Glutamatergic neuron (in vitro differentiated cells): ENCODE data around the gene IL4R. TPM values are rescaled to one million over a fixed set of nuclear protein-coding genes. Genes with fewer than 3 reads are reported as not detected.
"Not testable (repeated sequence)": the region's sequence is repeated elsewhere in the genome, so short reads cannot be mapped to it uniquely, and the experiment has no call there.

Source experiments
- DNase-seq: peaks from one replicate; pipeline ENCODE4 v3.0.0; 2022
- H3K27ac Mint-ChIP-seq: one replicate; pipeline ENCODE4 v1.8.0; 2020; ENCODE audit warnings: mild to moderate bottlenecking, mixed read lengths, inconsistent platforms; ENCODE audit not compliant: unreplicated experiment
- H3K27me3 Mint-ChIP-seq: one replicate; pipeline ENCODE4 v1.8.0; 2020; ENCODE audit warnings: mild to moderate bottlenecking, moderate library complexity, mixed read lengths, inconsistent platforms; ENCODE audit not compliant: unreplicated experiment
- H3K36me3 Mint-ChIP-seq: one replicate; pipeline ENCODE4 v1.8.0; 2020; ENCODE audit warnings: mild to moderate bottlenecking, mixed read lengths, inconsistent platforms; ENCODE audit not compliant: unreplicated experiment
- H3K4me1 Mint-ChIP-seq: one replicate; pipeline ENCODE4 v1.8.0; 2020; ENCODE audit warnings: mild to moderate bottlenecking, low read depth, mixed read lengths, inconsistent platforms; ENCODE audit not compliant: unreplicated experiment
- H3K4me3 Mint-ChIP-seq: one replicate; pipeline ENCODE4 v1.8.0; 2020; ENCODE audit warnings: mild to moderate bottlenecking, mixed read lengths, inconsistent platforms; ENCODE audit not compliant: unreplicated experiment
- H3K9me3 Mint-ChIP-seq: one replicate; pipeline ENCODE4 v1.8.0; 2020; ENCODE audit warnings: mild to moderate bottlenecking, moderate library complexity, mixed read lengths, inconsistent platforms; ENCODE audit not compliant: unreplicated experiment
- CTCF ChIP-seq: fragments of 200-600 bp; sonication (generic); IDR thresholded peaks from one replicate; pipeline ENCODE4 v1.5.0; 2021; ENCODE audit not compliant: partially characterized antibody, unreplicated experiment
- total RNA-seq: library from RNA; stranded (reverse); fragmentation: NEBNext Ultra II Directional; extraction: Animal tissue kit (Norgen Biotek cat#: 25700); gene quantifications from one replicate; pipeline ENCODE4 v1.2.1, GENCODE V29; 2021; ENCODE audit not compliant: unreplicated experiment

IL4R gene
- total RNA-seq, 1 donor from 2014 or later = 10.8 TPM

DNA sequence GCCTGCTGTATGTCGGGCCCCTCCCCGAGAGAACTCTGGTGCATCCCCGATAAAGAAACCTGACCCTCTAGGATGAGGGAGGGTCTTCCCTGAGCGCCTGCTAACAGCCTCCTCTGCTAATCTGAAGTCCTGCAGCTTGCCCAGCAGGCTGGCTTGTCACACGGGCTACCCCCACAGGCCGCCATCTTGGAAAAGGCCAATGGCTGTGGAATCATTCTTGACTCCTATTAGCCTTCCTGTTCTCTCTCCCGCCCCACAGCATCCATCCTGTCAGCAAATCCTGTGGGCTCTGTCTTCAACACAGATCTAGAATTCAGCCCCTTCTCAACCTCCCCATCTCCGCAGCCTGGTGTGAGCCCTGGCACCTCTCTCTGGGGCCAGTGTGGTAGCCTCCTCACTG is 12.0 kb downstream of the IL4R start:
- no peak overlapping the region for H3K4me3 Mint-ChIP-seq

DNA sequence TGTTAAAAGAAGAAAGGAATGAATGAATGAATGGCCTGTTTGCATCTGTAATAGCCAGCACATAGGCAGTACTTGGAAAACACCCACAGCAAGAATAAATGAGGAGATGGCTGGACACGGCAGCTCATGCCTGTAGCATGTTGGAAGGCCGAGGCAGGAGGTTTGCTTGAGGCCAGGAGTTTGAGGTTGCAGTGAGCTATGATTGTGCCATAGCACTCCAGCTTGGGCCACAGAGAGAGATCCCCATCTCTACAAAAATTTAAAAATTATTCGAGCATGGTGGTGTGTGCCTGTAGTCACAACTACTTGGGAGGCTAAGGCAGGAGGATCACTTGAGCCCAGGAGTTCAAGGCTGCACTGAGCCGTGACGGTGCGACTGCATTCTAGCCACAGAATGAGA is 12.5 kb downstream of the IL4R start:
- DNase-seq = no peak
- Mint-ChIP-seq H3K9me3 (no peaks in the 10 kb centered on the region), H3K36me3 (no peaks in the 10 kb centered on the region), H3K4me3 (no peak overlapping the region), H3K27me3 (peaks cover 2% of the 10 kb centered on the region), H3K4me1 (peaks cover 4% of the 10 kb centered on the region), H3K27ac (peak overlapping the region; percentile 46)
- no peak for TF ChIP-seq CTCF

More for the DNA sequence above, 12.0 kb downstream of the IL4R start:
- no peak for TF ChIP-seq CTCF
- peaks cover 2% of the 10 kb centered on the region for H3K27me3 Mint-ChIP-seq
- H3K36me3 Mint-ChIP-seq = no peaks in the 10 kb centered on the region
- no peaks in the 10 kb centered on the region for H3K9me3 Mint-ChIP-seq
- no peak for DNase-seq
- peak overlapping the region; percentile 46 for H3K27ac Mint-ChIP-seq
- peaks cover 4% of the 10 kb centered on the region for H3K4me1 Mint-ChIP-seq

DNA sequence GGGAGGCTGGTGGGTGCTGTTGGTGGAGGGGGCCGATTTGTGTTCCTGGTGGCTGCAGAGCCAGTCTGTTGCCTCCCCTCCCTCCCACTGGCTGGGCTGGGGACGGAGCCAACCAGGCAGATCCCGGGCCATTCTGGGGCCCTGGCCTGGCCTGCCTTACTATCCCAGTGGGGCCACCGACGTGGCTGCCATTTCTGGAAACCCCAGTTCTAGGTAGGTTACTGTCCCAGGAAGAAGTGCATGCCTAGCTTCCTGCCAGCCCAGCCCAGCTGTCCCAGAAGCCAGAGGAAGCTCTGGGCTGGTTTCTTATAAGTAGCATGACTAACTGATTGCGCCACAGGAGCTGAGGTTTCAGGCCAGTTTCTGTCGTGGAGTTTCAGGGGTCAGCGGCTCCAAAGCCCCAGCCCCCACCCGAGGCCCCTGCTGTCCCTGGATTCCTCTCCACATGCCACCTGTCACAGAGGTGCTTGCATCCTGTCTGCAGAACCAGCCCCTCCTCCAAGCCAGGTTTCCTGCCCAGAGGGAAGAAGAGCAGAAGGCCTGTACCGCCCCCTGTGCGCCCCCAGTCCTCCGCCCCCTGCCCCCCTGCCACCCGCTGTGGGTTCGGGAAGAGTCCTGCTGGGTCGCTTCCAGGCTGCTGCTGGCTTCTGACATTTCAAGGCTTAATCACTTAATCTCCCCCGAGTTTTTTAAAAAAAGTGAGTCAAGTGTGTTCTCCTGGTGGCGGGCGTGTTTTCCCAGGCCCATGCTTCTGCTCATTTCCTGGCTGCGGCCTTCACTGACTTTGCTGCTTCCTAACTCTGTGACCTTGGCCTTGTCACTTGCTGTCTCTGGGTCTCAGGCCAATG is 13.2 kb downstream of the IL4R start:
- TF ChIP-seq CTCF = no peak
- DNase-seq = peak; percentile 47
- Mint-ChIP-seq H3K27me3 (peaks cover 2% of the 10 kb centered on the region), H3K4me3 (no peak overlapping the region), H3K4me1 (peaks cover 4% of the 10 kb centered on the region), H3K36me3 (no peaks in the 10 kb centered on the region), H3K27ac (peak overlapping the region; percentile 53), H3K9me3 (no peaks in the 10 kb centered on the region)

DNA sequence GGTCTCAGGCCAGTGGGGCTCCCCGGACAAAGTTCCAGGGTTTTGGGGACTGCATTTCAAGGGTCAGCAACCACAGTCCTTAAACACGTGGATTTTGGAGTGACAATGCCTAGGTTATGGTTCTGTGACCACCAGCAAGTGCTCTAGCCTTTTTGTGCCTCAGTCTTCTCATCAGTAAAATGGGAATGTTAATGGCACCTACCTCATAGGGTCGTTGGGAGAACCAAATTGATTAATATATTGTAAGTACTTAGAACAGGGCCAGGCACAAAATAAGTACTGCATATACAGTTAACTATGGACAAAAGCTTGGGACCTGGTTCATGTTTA is 13.8 kb downstream of the IL4R start:
- no peak overlapping the region for H3K4me3 Mint-ChIP-seq
- H3K27ac Mint-ChIP-seq = peak overlapping the region; percentile 53
- no peak for DNase-seq
- peaks cover 2% of the 10 kb centered on the region for H3K27me3 Mint-ChIP-seq
- no peak for TF ChIP-seq CTCF
- peaks cover 4% of the 10 kb centered on the region for H3K4me1 Mint-ChIP-seq
- no peaks in the 10 kb centered on the region for H3K9me3 Mint-ChIP-seq
- no peaks in the 10 kb centered on the region for H3K36me3 Mint-ChIP-seq

GRCh38 chr16:27328937-27329336 is 15.2 kb downstream of the IL4R start:
- no peak overlapping the region for H3K4me3 Mint-ChIP-seq
- peaks cover 11% of the 10 kb centered on the region for H3K4me1 Mint-ChIP-seq
- no peak for DNase-seq
- H3K36me3 Mint-ChIP-seq = no peaks in the 10 kb centered on the region
- peaks cover 2% of the 10 kb centered on the region for H3K27me3 Mint-ChIP-seq
- TF ChIP-seq CTCF = no peak
- H3K9me3 Mint-ChIP-seq = no peaks in the 10 kb centered on the region
- no peak overlapping the region for H3K27ac Mint-ChIP-seq

GRCh38 chr16:27329376-27330079 is 15.8 kb downstream of the IL4R start:
- peaks cover 11% of the 10 kb centered on the region for H3K4me1 Mint-ChIP-seq
- not testable (repeated sequence) for H3K4me3 Mint-ChIP-seq, DNase-seq, H3K36me3 Mint-ChIP-seq, H3K9me3 Mint-ChIP-seq, H3K27ac Mint-ChIP-seq, H3K27me3 Mint-ChIP-seq
